Upper lobe of left lung (tissue), 4 donors: ENCODE results near the gene CYSRT1.

Source experiments
- CTCF ChIP-seq, 6 experiments: fragments of 450-650 bp in 4 of 6; fragments of 200-600 bp in 2 of 6; sonication (generic) in 2 of 6; IDR thresholded peaks; one replicate each; pipeline ENCODE4 v1.5.1; 2016 to 2019; ENCODE audit warnings: antibody characterized with exemption in 6 of 6
- POLR2A ChIP-seq, 4 donors: fragments of 450-650 bp; IDR thresholded peaks; one replicate each; pipeline ENCODE4 v1.5.1; 2016 to 2017; ENCODE audit warnings: antibody characterized with exemption in 4 of 4, mild to moderate bottlenecking in 2 of 4

GRCh38 chr9:137221095-137221505 is 3.9 kb upstream of the CYSRT1 start:
- no peak for TF ChIP-seq POLR2A (IDR thresholded peaks at IDR 0.05)
- no peak for TF ChIP-seq CTCF (IDR thresholded peaks at IDR 0.05)
